GM19372 (cell line): ENCODE measurements around the gene PRKCH.

Source experiments
- ATAC-seq: cut with Tn5 transposase; IDR thresholded peaks from one replicate; pipeline ENCODE4 v1.9.1; 2021; ENCODE audit warnings: mild to moderate bottlenecking, low read depth, moderate library complexity; ENCODE audit not compliant: unreplicated experiment

Gene PRKCH

DNA sequence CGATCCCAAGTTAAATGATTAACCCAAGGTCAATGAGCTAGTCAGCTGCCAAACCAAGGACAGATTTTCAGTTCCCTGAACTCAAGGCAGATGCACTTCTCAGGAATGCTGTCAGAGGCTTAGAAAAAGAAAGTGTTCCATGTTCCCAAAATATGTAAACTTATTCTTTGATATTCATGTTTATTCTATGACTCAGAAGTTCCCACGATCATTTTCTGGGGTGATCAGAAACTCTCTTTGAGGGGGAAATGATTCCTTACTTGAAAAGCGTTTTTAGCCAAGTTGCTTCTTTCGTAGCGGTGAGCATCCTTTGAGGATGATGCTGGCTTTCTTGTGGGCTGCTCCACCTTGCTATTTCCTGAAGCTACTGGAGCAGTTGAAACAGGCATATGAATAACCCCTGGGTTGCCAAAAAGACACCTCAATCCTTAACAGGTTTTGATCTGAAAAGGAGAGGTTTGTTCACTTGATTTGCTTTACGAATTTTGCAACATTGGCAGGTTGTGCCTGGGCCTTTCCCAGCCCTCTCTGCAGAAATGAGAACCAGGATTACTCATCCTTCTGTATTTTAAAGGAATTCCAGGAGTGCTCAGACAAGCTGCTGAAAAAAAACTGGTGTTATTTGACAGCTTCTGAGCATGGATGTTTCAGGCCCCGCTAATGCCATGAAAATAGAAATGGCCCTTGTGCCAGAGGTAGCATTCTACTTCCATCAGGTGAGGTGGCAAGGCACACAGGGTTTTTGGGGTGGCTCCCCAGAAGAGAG, 252.6 kb downstream of the PRKCH start:
- ATAC-seq, result no peak

DNA sequence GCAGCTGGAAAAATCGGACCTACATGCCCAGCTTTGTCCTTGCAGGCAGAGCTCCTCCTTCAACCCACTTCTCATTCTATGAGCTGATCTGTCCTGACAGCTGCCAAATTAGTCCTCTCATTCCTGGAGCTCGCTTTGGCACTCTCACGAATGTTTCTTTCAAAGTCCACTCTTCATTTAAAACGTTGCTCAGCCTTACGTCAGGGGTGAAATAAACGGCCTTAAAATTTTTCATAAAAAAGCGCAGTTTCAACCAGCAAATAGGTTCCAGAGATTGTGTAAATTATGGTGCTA, 253.1 kb downstream of the PRKCH start:
- no peak for ATAC-seq

DNA sequence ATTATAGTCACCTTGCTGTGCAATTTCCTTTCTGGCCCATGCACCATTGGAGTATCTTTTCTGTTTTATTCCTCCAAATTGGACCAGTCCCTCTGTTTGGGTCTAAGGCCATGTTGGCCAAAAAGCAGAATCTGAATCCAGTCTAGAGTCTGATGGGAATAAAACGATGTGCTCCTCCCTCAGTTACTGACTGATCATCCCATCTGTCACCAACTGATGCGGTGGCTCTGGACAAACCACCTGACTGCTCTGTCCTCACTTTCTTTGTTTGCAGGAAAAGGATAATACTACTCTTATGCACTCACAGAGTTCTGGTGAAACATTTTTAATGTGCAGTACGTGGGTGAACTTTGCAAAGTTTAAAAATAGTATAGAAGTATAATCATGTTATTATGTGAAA, 253.7 kb downstream of the PRKCH start:
- ATAC-seq, result no peak

DNA sequence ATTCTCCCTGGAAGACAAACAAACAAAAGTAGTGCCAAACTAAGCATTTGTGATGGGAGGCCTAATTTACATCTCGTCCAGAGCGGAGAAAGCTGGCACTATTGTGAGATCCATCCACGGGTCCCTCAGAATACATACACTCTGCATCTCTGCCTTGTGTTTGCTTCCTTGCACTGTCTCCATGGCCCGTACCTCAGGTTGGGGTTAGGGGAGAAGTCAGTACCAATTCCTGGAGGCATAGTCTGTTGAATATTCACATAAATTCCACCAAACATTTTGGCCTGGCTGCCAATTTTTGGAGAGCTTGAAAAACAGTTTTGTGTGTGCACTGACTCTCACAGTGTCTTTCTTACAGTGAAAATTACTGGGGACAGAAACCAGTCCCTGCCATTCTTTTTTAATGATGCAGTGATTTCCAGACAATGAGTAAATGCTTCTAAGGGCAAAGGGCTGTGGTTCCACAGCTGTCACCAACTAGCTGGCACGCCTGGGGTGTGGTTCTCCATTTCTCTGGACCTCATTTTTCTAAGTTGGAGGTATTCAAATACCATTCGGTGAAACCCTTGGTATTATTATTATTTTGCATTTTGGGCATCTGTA, 254.3 kb downstream of the PRKCH start:
- ATAC-seq, result no peak

DNA sequence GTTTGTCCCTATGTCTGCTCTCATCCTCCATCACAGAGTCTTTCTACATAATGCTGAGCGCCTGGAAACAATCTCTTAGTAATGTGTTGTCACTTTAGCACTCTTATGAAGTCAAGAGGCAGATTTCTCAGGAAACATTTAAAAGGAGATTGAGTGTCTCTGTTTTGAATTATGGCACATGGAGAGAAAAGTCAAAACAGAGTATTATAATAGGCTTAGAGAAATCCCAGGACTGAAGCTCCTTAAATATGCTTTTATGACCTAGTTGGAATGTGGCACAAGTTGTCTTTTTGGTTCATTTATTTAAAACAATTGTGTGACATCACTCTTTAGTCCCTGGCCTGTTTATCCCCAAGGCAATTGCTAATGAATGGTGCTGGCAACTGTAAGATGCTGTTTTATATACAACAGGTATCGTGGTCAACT, 256.1 kb downstream of the PRKCH start:
- ATAC-seq, result no peak

DNA sequence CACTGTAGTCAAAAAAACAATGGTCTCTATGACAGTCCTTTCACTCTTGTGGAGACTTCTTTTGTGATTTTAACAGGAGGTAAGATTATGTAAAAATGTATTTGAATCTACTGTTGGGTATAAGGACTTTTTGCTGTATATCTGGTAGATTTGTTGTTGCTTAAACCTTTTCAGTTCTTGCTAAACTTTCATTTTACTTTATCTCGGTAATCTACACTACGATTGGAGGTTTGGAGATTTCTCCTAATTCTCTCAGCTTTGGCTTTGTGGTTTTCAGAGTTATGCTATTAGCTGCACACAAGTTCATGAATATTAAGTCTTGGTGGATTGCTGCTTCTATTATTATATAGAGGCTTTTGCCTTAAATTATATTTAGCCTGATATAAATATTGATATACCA, 257.4 kb downstream of the PRKCH start:
- ATAC-seq, result no peak

DNA sequence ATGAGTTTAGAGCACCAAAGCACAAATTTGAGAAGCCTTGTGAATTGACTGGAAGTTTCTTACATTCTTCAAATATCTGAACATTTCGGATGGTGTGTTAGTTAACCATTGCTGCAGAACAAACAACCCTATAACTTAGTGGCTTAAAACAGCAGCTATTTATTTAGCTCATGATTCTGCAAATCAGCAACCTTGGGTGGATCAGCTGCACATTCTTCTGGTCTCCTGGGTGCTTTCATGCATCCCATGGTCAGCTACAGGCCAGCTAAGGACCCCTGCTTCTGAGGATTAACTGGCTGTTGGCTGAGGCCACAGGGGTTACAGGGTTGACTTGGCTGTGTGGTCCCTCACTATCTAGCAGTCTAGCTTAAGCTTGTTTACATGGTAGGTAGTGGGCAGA, 260.0 kb downstream of the PRKCH start:
- ATAC-seq, result no peak

DNA sequence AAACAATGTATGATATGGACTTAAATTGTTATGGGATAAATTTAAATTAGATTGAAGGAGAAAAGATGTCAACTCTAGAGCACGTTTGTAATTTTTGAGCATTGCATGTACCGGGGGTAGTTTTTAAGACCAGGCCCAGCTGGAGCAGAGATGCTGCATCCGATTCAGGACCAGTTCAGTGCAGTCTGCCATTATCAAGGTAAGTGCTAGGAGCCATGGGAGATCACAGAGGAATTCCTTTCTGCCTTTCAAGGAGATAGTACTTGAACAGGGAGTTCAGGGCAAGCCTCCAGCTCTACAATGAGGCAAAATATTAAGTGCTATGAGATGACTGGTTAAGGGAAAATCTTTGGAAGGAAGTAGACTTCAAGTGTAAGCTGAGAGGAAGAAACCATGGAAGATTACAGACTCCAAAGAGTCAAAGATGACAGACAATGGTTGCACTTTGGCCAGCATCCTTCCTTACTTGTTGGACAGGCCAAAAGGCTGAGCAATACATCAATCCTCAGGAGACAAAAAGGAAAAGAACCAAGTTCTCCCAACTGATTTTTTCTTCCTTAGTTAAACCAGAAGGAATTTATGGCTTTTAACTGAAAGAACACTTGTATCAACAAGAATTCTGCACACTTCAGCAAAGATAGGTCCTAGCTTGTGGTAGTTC, 260.7 kb downstream of the PRKCH start:
- ATAC-seq, result no peak

DNA sequence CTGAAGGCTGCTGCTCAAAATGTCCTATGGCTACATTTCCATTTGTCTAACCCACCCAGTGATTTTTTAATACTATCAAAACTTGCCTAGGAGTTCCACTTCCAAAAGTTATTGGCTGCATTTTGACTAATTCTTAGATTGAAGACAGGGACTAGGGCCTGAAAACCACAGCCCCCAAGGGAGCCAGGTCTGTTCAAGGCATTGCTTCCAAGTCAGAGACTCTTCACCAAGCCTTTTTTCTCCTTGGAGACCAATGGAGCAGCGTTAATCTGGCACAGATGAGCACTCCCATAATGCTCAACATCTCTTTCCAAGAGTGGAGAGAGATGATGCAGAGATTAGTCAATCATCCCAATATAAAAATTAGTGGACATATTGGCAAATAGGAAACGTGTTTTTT, 261.4 kb downstream of the PRKCH start:
- ATAC-seq, result no peak

DNA sequence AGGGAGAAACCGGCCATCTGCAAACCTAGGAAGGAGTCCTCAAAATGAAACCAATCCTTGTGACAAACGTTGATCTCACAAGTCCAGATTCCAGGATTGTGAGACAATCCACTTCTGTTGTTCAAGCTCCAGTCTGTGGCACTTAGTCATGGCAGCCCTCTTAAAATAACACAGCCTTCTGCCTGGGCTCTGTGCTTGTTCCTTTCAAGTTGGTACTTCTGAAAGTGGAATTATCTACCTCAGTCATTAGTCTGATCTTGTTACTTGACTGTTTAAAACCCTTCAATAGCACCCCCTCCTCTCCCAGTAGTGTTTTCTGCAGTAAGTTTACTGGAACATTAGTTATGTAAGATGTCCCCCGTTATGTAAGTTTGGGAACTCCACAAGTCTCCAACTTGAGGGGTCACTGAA, 263.0 kb downstream of the PRKCH start:
- no peak for ATAC-seq

DNA sequence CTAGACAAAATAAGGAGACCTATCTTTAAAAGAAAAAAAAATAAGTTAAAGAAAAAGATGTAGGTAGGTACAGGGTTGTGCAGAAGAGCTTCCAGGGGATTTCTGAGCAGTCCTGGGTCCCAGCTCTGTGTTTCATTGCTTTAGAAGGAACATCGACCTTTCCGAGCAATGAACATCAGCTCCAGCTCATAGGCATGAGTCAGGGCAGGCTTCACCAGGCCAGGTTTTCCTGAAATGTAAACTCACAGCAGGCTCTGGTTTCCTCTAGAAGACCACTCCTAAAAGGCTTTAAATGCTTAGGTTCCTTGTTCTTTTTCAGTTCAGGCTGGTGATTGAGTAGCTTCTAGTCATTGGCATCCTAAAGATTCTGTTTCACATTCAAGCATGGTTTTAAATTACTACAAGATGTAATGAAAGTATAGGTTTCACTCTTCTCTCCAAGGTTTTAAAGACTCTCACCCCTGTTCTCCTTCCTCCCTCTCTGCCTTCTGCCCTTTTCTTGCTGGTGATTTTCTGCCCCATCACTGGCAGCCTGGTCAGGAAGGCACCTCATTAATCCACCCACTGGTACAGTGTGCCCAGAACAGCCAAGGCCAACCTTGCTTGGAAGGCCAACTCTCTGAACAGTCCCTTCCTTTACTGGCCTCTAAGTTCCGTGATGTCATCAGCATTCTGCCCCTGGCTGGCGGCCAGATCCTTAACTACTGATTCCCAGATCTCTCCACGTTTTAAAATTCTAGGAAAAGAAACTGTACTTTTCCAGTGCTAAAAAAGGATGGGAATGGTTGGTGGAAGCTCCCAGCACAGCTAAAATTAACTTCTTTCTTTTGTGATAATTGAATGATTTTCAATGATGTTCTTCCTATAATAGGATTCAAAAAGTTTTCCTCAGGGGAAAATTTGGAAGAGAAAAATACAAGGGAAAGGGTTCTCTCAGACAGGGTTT, 264.5 kb downstream of the PRKCH start:
- ATAC-seq, result no peak

DNA sequence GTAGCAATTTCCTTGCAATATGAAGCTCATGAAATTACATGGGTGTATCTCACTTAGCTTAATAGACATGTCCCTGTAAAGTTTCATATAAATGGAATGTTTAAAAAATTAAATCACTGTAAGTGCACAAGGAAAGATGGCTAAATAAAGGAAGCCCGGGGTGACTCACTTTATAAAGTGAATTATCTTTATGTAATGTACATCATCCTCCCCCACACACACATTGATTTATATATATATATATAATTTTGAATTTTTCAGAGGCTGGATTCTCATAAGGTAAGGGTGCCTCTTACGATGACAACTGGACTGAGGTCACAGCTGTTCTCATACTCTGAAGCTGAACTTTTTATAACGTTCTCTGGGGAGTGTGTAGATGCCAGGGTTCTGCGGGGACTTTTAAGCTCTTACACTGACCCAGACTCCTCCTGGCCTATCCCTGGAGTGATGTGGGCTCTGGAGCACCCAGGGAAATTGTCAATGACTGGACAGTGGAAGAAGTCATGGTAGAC, 265.2 kb downstream of the PRKCH start:
- no peak for ATAC-seq

DNA sequence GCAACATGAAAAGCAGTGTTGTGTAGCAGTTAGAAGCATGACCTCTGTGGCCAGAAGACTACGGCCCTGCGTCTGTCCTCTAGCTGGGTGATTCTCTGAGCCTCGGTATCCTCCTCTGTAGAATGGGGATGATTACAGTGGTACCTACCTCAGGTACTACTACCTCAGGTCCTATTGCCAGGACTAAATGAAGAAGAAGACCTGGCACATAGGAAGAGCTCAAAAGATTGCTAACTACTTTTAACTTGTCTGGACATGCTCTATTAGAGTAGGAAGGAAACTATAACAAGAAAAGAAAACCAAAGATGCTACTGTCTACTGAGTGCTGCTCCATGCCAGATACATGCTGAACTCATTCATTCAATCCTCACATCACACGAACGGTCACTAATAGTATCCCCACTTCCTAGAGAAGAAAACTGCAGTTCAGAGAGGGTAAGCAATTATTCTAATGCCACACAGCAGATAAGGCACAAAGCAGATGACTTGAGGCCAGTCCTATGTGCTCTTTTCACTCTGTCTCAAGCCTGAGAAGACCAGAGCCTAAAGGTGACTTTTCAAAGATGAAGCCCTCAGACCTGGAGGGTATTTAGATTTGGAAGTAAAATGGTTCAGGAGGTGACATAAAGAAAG, 265.8 kb downstream of the PRKCH start:
- ATAC-seq, result no peak

DNA sequence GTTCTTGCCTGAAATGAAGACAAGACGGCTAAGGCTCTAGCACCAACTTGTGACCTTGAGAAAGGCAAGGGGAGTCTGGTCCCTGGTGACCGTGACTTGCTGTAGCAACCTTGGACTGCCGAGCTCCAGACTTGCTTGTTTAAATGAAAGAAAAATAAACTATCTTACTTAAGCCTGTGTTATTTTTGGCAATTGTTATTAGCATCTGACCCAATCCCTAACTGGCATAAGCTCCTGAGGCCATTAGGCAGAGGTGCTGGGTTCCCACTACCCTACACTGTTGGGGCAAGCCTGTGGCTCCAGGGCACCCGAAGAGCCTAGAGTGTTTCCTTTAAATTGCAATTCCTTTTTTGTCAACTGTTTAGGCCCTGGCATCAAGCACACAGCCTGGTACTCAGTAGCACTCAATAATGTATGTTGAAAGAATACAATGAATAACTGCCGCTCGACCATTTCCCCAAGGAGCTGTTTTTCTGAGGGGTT, 267.1 kb downstream of the PRKCH start:
- ATAC-seq, result no peak

DNA sequence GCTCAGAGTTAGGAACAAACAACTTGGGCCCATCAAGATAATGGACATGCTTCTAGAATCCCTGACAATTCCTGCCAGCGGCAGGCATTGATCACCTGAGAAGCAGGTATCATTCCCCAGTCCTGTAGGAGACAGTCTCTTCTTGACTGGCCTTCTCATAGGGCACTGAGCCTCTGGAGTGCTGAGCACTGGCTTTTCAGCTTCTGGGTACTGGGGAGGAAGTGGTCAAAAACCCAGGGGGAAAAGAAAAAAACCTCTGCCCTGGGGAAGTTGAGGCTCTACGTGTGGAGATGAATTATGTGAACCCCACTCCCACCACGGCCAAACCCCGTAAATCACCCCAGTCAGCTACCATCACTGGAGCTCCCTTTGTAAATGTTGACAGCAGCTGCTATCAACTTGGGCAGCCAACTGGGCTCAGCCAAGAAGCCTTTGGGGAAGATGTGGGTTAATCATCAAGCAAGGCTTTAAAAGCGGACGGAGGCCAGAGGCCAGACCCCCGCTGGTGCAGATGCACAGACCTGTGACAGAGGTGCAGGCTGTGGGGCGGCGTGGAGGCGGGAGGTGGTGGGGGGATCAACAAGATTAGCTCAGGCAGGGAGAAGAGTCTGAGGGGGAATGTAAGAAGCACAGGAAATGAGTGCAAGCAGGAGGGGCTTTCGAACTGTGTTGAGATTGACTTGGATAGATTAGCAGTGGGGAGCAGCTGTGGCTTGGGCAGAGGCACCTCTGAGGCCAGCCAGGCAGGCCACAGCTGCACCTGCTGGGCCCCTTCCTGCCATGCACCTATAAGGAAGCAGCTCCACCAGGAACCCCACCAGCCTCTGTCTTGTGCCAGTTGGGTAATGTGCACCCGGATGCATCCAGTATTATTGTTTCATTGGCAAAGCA, 268.6 kb downstream of the PRKCH start:
- no peak for ATAC-seq

DNA sequence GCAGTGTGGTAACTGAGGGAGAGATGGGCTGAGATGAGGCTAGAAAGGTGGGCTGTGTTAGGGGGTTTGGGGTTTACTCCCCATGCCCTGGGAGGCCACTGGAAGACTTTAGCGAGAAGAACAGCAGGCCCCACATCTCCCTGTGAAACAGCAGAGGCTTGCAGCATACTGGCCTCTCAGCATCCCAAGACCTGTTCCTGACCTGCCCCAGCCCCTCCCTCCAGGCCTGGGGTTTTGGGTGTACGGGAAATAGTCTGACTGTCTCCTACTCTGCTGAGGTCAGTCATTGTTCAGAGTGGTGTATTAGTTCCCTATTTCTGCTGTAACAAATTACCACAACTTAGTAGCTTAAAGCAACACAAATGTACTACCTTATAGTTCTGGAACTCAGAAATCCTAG, 270.5 kb downstream of the PRKCH start:
- ATAC-seq, result no peak

DNA sequence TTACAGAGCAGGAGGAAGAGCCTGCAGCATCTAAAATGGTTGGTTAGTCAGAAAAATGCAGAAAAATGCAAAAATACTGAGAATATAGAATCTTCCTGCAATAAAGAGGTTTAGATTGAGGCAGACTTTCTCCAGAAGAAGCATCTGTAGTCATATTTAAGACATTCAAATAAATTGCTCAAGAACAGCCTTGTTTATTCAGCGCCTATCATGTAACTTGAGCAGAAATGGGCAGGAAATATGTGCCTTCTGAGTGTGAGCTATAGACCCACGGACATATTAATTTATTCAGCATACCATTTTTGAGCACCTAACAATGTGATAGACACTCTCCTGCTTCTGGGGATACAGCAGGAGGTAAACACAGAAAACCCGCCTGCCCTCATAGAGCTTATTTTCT, 272.0 kb downstream of the PRKCH start:
- ATAC-seq, result no peak

DNA sequence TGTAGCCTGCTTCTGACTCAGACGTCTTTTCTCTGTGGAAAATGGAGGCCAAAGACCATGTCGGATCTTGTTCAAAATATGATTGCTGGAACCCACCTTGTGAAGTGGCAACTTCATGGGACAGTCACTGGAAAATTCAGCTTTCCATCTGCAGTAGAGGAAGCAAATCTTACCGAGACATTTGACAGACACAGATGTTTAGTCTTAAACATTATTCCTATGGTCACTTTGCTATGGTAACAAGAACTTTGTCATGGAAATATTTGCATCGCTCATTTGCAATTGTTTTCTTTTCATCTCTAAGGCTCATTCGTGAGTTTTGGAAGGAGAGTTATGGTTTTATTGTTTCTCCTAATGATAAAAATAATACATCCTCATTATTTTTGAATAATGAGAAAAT, 275.6 kb downstream of the PRKCH start:
- no peak for ATAC-seq

DNA sequence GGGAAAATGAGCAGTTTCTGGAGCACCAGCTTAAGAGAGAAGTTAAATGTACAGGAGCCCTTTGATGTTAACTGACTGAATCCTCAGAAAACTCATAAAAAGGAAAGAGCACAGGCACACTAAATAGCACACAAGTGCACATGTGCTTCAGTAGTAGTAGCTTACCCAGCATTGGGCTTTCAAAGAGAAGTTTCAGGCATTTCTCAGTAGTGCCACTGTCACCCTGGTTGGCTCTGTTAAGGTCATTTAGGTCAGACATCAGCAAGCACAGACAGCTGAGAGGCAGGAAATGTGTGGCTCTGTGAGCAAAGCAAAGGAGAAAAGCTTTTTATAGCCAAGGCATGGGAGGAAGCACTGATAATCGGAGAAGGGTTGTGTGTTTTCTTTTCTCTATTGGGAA, 277.6 kb downstream of the PRKCH start:
- ATAC-seq, result no peak
